Measurements from ENCODE around the gene PDE1A. TPM values are rescaled to one million over a fixed set of nuclear protein-coding genes. Genes with fewer than 3 reads are reported as not detected.

Gene PDE1A
- total and polyA plus RNA-seq, 10 of the 15 experiments (the other 5 are each of a cell fraction or from before 2014, with no cell fraction given), result 1.1 TPM; not detected in 9

DNA sequence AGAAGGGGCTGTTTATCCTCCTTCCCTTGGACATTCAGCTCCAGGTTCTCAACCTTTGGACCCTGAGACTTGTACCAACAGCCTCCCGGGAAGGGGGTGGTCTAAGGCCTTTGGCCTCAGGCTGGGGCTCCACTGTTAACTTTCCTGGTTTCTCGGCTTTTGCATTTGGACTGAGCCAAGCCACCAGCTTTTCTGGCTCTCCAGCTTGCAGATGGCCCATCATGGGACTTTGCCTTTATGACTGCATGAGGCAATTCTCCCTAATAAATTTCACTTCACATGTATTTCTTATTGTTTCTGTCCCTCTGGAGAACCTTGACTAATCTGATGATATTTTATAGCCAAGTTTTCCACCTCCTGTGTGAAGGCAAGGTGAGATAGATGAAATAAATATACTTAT is 260.4 kb downstream of the PDE1A start:
- ATAC-seq, result no peak
- in situ Hi-C loops (cut with MboI) (no loop called here), intact Hi-C loops (cut with micrococcal nuclease; ENCODE audit: unreplicated experiment) (no loop called here)
- FAIRE-seq, result no peak
- BruUV-seq (replicated peaks), result no TSS peak
- ChIA-PET POLR2A (no interaction called here), RAD21 (ENCODE audit: unreplicated experiment) (no interaction called here), SMC1A (ENCODE audit: uncharacterized antibody, unreplicated experiment) (interaction anchor here (1.5 to 1.7 kb wide), 2 partner anchors 14 to 482 kb away, joined by 4 to 5 read pairs; no protein-coding TSS in a partner anchor), CTCF (interaction anchor here (0.7 to 1.2 kb wide), 2 partner anchors 20 to 28 kb away, joined by 3 read pairs; no protein-coding TSS in a partner anchor)
- no peak overlapping the region for H3K4me3 ChIP-seq
- 6% methylated on average over 2 of the region's 2 CpGs for WGBS (ENCODE audit: insufficient coverage, insufficient replicate concordance, low lambda C conversion rate, missing lambda C conversion rate)
- DNase-seq (ENCODE audit: low read depth, low spot score), result no peak
- H3K4me1 ChIP-seq (ENCODE audit: control insufficient read depth, insufficient read depth, low read length), result no peaks in the 10 kb centered on the region
- H3K4me2 ChIP-seq (ENCODE audit: control insufficient read depth, insufficient read depth), result no peak overlapping the region
- no peaks in the 10 kb centered on the region for H3K27me3 ChIP-seq (replicated peaks in 1 of 2; ENCODE audit: control insufficient read depth in 2 of 2, insufficient read depth in 2 of 2, low read length in 1 of 2)
- H4K20me1 ChIP-seq (ENCODE audit: control insufficient read depth, insufficient read depth), result no peaks in the 10 kb centered on the region
- TF ChIP-seq CEBPB (IDR thresholded peaks at IDR 0.05; ENCODE audit: borderline replicate concordance in 1 of 2, low read depth in 2 of 2, low read length in 2 of 2), result no peak
- no peak for TF ChIP-seq BACH1 (IDR thresholded peaks at IDR 0.05; ENCODE audit: borderline replicate concordance)
- no peak for TF ChIP-seq ETV6 (conservative IDR thresholded peaks at IDR 0.05 in 1 of 2, IDR thresholded peaks at IDR 0.05 in 1 of 2; ENCODE audit: borderline replicate concordance in 1 of 2, low read depth in 1 of 2)
- TF ChIP-seq ZNF592 (IDR thresholded peaks at IDR 0.05), result no peak
- TF ChIP-seq, protein P1, sequence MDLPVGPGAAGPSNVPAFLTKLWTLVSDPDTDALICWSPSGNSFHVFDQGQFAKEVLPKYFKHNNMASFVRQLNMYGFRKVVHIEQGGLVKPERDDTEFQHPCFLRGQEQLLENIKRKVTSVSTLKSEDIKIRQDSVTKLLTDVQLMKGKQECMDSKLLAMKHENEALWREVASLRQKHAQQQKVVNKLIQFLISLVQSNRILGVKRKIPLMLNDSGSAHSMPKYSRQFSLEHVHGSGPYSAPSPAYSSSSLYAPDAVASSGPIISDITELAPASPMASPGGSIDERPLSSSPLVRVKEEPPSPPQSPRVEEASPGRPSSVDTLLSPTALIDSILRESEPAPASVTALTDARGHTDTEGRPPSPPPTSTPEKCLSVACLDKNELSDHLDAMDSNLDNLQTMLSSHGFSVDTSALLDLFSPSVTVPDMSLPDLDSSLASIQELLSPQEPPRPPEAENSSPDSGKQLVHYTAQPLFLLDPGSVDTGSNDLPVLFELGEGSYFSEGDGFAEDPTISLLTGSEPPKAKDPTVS (IDR thresholded peaks at IDR 0.05; ENCODE audit: low read depth, low read length), result no peak
- no peak for TF ChIP-seq ZNF622 (IDR thresholded peaks at IDR 0.05)
- no peak for TF ChIP-seq BRCA1 (IDR thresholded peaks at IDR 0.05; ENCODE audit: low read depth, low read length)
- TF ChIP-seq KDM1A (IDR thresholded peaks at IDR 0.05; ENCODE audit: borderline replicate concordance), result no peak
- TF ChIP-seq CBX3 (IDR thresholded peaks at IDR 0.05; ENCODE audit: borderline replicate concordance, low read depth), result no peak
- no peak for TF ChIP-seq RB1 (IDR thresholded peaks at IDR 0.05; ENCODE audit: borderline replicate concordance)
- TF ChIP-seq, protein P2, sequence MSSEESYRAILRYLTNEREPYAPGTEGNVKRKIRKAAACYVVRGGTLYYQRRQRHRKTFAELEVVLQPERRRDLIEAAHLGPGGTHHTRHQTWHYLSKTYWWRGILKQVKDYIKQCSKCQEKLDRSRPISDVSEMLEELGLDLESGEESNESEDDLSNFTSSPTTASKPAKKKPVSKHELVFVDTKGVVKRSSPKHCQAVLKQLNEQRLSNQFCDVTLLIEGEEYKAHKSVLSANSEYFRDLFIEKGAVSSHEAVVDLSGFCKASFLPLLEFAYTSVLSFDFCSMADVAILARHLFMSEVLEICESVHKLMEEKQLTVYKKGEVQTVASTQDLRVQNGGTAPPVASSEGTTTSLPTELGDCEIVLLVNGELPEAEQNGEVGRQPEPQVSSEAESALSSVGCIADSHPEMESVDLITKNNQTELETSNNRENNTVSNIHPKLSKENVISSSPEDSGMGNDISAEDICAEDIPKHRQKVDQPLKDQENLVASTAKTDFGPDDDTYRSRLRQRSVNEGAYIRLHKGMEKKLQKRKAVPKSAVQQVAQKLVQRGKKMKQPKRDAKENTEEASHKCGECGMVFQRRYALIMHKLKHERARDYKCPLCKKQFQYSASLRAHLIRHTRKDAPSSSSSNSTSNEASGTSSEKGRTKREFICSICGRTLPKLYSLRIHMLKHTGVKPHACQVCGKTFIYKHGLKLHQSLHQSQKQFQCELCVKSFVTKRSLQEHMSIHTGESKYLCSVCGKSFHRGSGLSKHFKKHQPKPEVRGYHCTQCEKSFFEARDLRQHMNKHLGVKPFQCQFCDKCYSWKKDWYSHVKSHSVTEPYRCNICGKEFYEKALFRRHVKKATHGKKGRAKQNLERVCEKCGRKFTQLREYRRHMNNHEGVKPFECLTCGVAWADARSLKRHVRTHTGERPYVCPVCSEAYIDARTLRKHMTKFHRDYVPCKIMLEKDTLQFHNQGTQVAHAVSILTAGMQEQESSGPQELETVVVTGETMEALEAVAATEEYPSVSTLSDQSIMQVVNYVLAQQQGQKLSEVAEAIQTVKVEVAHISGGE (CRISPR knock-in tag; IDR thresholded peaks at IDR 0.05), result no peak
- TF ChIP-seq ZBED1 (IDR thresholded peaks at IDR 0.05; ENCODE audit: borderline replicate concordance), result no peak
- no peak for TF ChIP-seq FOS (IDR thresholded peaks at IDR 0.05; ENCODE audit: borderline replicate concordance, extremely low read depth, insufficient read length)
- H3K79me2 ChIP-seq (ENCODE audit: control insufficient read depth, insufficient read depth, low read length), result no peaks in the 10 kb centered on the region
- no peaks in the 10 kb centered on the region for H3K36me3 ChIP-seq (ENCODE audit: control insufficient read depth in 2 of 2, insufficient read depth in 2 of 2, low read length in 1 of 2)
- no peaks in the 10 kb centered on the region for H3K9me3 ChIP-seq (replicated peaks; ENCODE audit: control insufficient read depth, insufficient read depth, low read length)
- H2AFZ ChIP-seq (ENCODE audit: control insufficient read depth, low read depth, low read length), result no peak overlapping the region
- H3K9ac ChIP-seq (ENCODE audit: control insufficient read depth, insufficient read depth, low read length), result no peak overlapping the region
- H3K27ac ChIP-seq (ENCODE audit: control insufficient read depth, insufficient read depth), result no peak overlapping the region

Measured in GM12878 (cell line).